Measurements from ENCODE around the gene NEDD4L.

Gene NEDD4L

DNA sequence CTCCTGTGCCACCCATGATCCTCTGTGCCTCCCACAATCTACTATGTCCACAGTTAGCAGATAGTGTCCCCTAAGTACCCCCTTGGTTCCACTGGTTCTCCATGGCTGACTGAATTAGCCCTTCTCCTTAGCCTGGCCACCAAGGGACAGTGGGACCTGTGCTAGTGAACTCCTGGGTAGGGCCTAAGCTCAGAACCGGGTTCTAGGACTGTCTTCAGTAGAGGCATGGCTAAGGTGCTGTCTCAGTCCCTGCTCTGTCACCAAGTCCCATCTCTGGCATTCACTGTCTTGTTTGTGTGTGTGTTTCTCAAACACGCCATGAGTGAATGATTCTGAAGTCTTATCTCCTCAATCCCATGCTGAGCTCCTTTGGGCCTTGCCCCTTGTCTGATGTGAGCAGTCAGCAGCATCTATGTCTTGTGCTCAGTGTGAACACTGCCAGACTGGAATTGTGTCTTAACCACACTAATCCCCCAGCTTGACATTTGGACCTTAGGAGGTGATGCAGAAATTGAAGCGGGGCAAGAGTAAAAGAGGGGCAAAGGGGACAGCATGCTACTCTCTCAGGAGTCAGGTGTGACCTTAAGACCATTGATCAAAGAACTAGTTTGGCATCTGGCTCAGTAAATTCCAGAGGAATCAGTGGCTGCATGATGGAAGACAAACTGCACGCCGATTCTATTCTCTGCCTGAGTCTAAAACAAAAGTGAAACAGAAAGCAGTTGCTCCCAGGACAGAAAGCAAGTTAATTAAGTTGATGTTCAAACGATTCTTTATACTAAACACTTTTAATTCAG is 394.3 kb downstream of the NEDD4L start:
- no peak for TF ChIP-seq CTCF (IDR thresholded peaks at IDR 0.05; ENCODE audit: low read depth, low read length, missing control alignments)
- DNase-seq (ENCODE audit: low read depth) = no peak
- in situ Hi-C loops (cut with HindIII; ENCODE audit: low sequenced_read_pairs) = no loop called here
- no peak overlapping the region for H3K4me3 ChIP-seq (ENCODE audit: low read depth, low read length)

GRCh38 chr18:58438958-58439300 is 394.9 kb downstream of the NEDD4L start:
- TF ChIP-seq CTCF (IDR thresholded peaks at IDR 0.05; ENCODE audit: low read depth, low read length, missing control alignments) = no peak
- no peak for DNase-seq (ENCODE audit: low read depth)
- in situ Hi-C loops (cut with HindIII; ENCODE audit: low sequenced_read_pairs) = no loop called here
- H3K4me3 ChIP-seq (ENCODE audit: low read depth, low read length) = no peak overlapping the region

- TF ChIP-seq CTCF (IDR thresholded peaks at IDR 0.05; ENCODE audit: low read depth, low read length, missing control alignments) = no peak
- DNase-seq (ENCODE audit: low read depth) = no peak
- no peak overlapping the region for H3K4me3 ChIP-seq (ENCODE audit: low read depth, low read length)
- in situ Hi-C loops (cut with HindIII; ENCODE audit: low sequenced_read_pairs) = no loop called here
Measured at GRCh38 chr18:58443671-58444070, 399.6 kb downstream of the NEDD4L start.

DNA sequence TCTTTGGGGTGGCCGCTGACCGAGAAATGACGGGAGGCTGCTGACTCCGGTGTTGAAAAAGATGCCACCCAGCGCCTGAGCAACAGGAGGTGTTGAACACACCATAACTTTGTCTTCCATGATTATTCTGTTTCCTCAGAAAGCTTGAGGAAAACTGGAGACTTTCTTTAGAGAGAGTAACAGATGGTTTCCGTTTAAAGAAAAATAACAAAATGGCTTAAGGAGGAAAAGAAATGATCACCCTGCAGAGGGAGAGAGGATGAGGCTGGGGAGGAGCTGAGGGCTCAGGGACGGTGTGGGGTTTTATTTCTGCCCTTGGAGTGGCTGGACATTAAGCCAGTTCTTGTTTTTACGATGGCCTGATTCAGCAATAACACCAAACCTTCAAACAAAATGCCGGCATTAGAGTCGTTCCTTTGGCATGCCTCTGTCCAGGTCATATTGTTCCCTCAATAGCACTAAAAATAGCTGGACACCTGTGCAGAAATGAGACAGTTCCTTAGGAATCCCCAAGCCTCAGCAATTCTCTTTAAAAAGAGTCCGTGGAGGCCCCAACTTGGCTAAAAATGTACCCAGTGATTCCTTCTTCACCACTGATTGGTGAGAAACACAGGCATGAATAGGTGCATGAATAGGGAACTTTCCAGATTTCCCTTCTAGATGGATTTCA is 402.5 kb downstream of the NEDD4L start:
- no peak for DNase-seq (ENCODE audit: low read depth)
- in situ Hi-C loops (cut with HindIII; ENCODE audit: low sequenced_read_pairs) = no loop called here
- no peak for TF ChIP-seq CTCF (IDR thresholded peaks at IDR 0.05; ENCODE audit: low read depth, low read length, missing control alignments)
- no peak overlapping the region for H3K4me3 ChIP-seq (ENCODE audit: low read depth, low read length)

GRCh38 chr18:58447402-58448095 is 403.5 kb downstream of the NEDD4L start:
- no peak overlapping the region for H3K4me3 ChIP-seq (ENCODE audit: low read depth, low read length)
- no peak for TF ChIP-seq CTCF (IDR thresholded peaks at IDR 0.05; ENCODE audit: low read depth, low read length, missing control alignments)
- peak; percentile 15 for DNase-seq (ENCODE audit: low read depth)

GRCh38 chr18:58449464-58449863 is 405.4 kb downstream of the NEDD4L start:
- DNase-seq (ENCODE audit: low read depth) = no peak
- no peak for TF ChIP-seq CTCF (IDR thresholded peaks at IDR 0.05; ENCODE audit: low read depth, low read length, missing control alignments)
- H3K4me3 ChIP-seq (ENCODE audit: low read depth, low read length) = no peak overlapping the region
- in situ Hi-C loops (cut with HindIII; ENCODE audit: low sequenced_read_pairs) = no loop called here

More at GRCh38 chr18:58447402-58448095, 403.5 kb downstream of the NEDD4L start:
- in situ Hi-C loops (cut with HindIII; ENCODE audit: low sequenced_read_pairs) = no loop called here

Data from astrocyte of the cerebellum (primary cell).